Fibroblast of mammary gland (primary cell): ENCODE data around the gene GAMT.
"Not testable (repeated sequence)": the region's sequence is repeated elsewhere in the genome, so short reads cannot be mapped to it uniquely, and the experiment has no call there.

Experiments
- DNase-seq: peaks from one replicate; pipeline ENCODE4 v3.0.0-alpha.2; 2010; ENCODE audit warnings: low read depth
- H3K4me3 ChIP-seq: 2 replicates; pipeline ENCODE4 v1.5.1; 2011; ENCODE audit warnings: low read depth, mild to moderate bottlenecking, low read length, moderate library complexity; ENCODE audit not compliant: control insufficient read depth
- TF ChIP-seq, protein P1 (sequence below): conservative IDR thresholded peaks from 2 replicates; pipeline ENCODE4 v1.5.1; 2011; ENCODE audit warnings: low read depth, low read length, inconsistent platforms; ENCODE audit not compliant: control insufficient read depth, insufficient read depth

Gene GAMT

GRCh38 chr19:1422943-1423342, 21.6 kb upstream of the GAMT start:
- TF ChIP-seq, protein P1, sequence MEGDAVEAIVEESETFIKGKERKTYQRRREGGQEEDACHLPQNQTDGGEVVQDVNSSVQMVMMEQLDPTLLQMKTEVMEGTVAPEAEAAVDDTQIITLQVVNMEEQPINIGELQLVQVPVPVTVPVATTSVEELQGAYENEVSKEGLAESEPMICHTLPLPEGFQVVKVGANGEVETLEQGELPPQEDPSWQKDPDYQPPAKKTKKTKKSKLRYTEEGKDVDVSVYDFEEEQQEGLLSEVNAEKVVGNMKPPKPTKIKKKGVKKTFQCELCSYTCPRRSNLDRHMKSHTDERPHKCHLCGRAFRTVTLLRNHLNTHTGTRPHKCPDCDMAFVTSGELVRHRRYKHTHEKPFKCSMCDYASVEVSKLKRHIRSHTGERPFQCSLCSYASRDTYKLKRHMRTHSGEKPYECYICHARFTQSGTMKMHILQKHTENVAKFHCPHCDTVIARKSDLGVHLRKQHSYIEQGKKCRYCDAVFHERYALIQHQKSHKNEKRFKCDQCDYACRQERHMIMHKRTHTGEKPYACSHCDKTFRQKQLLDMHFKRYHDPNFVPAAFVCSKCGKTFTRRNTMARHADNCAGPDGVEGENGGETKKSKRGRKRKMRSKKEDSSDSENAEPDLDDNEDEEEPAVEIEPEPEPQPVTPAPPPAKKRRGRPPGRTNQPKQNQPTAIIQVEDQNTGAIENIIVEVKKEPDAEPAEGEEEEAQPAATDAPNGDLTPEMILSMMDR = no peak
- no peak for DNase-seq
- no peak overlapping the region for H3K4me3 ChIP-seq

DNA sequence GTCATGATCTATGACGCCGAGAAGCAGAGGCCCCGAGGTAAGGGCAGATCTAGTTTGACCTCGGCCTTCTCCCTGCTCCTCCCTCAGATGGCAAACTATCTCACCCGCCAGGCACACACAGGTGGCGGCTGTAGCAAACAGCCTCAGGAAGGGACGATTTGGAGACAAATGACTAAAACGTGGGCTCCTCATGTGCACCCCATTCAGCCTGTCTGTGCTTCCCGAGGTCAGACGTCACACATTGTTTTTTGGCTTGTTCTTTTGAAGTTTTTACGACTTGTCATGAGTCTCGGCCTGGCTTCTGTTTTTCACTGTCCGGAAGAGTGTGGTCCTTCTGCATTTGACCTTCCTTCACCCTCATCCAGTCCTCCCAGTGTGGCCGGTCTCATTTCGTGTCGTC, 21.0 kb upstream of the GAMT start:
- no peak overlapping the region for H3K4me3 ChIP-seq
- DNase-seq = no peak
- TF ChIP-seq, protein P1 = no peak

GRCh38 chr19:1421958-1422305, 20.6 kb upstream of the GAMT start:
- DNase-seq = no peak
- no peak overlapping the region for H3K4me3 ChIP-seq
- TF ChIP-seq, protein P1 = no peak

DNA sequence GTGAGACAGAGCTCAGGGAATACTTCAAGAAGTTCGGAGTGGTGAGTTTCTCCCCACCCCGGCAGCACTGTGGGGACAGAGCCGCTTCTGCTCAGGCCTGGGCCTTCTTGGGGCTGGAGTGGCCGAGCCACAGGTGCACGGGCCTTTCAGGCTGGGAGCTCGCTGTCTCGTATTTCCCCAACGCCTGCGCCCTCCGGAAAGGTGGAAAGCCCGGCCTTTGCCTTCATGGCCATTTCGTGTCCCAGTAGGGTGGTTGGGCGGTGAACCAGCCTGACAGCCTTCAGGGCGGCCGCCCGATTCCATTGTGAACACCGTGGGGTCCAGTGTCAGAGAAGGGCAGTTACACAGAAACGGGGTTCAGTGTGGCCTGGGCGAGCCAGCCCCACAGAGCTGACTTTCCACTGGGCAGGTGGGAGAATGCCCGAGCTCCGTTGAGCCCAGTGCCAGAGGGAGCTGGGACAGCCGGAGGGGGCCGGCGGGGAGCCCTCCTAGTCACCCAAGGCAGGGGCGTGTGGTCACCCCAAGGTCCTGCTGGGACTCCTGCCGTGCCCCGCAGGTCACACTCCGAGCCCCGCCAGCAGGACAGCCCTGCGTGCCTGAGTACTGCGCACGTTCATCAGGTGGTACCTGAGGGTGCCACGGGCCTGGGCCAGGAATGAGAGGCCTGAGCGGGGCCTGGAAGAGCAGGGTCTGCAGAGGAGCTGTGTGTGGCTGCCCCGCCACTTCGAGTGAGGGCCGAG, 20.0 kb upstream of the GAMT start:
- H3K4me3 ChIP-seq = no peak overlapping the region
- TF ChIP-seq, protein P1 = no peak

DNA sequence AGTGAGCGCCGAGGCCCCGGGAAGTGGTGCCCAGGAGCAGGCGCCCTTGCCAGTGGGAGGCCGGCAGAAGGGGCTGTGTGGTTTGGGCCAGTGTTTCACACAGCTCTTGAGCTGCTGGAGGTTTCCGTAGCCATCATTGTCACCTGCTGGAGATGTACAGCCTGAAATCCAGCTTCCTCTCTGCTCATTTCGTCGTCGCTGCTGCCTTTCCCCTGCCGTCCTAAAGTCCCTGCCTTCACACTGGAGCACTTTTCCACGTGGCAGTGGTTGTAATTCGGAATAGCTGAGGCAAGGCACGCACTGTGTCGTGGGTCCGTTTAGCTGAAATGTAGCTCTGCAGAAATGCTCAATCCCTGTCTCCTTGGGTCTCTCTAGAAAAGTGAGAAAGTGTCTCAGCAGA, 19.2 kb upstream of the GAMT start:
- DNase-seq = no peak
- H3K4me3 ChIP-seq = no peak overlapping the region
- TF ChIP-seq, protein P1 = no peak

More for the DNA sequence above, 20.0 kb upstream of the GAMT start:
- no peak for DNase-seq

DNA sequence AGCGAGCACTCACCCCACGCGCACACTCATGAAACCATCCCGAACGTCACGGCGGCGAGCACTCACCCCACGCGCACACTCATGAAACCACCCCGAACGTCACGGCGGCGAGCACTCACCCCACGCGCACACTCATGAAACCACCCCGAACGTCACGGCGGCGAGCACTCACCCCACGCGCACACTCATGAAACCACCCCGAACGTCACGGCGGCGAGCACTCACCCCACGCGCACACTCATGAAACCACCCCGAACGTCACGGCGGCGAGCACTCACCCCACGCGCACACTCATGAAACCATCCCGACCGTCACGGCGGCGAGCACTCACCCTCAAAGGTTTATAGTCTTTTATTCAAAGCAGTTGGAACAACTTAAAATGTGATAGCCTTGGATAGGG, 18.7 kb upstream of the GAMT start:
- H3K4me3 ChIP-seq, DNase-seq: not testable (repeated sequence)

GRCh38 chr19:1418951-1419738, 17.8 kb upstream of the GAMT start:
- TF ChIP-seq, protein P1 = no peak
- no peak for DNase-seq
- no peak overlapping the region for H3K4me3 ChIP-seq
